Gastrocnemius medialis (tissue), 4 donors: ENCODE data around the gene DRGX.

Source experiments
- CTCF ChIP-seq, 5 experiments: fragments of 450-650 bp in 3 of 5; fragments of 200-600 bp in 2 of 5; sonication (generic) in 2 of 5; IDR thresholded peaks in 4 of 5; conservative IDR thresholded peaks in 1 of 5; 1 replicate in 4 of 5; 2 replicates in 1 of 5; pipeline ENCODE4 v1.5.1; 2016 to 2019; ENCODE audit warnings: antibody characterized with exemption in 5 of 5, mild to moderate bottlenecking in 3 of 5, moderate library complexity in 3 of 5
- POLR2A ChIP-seq, 2 donors: fragments of 450-650 bp; IDR thresholded peaks; one replicate each; pipeline ENCODE4 v1.6.1; 2017; ENCODE audit warnings: antibody characterized with exemption in 2 of 2, mild to moderate bottlenecking in 2 of 2, moderate library complexity in 2 of 2

DNA sequence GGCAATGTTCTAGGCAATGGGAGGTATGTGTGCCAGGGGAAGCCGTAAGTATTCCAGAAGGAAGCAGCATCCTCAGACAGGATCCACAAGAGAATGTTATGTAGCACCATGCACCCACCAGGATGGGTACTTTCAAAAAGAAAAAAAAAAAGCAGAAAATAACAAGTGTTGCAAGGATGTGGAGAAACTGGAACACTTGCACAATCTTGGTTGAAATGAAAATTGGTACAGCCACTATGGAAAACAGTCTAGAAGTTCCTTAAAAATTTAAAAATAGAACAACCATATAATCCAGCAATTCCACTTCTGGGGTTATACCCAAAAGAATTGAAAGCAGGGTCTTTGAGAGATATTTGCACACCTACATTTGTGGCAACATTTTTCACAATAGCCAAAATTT is 76.7 kb downstream of the DRGX start:
- no peak for TF ChIP-seq POLR2A (IDR thresholded peaks at IDR 0.05)
- no peak for TF ChIP-seq CTCF (IDR thresholded peaks at IDR 0.05 in 4 of 5, conservative IDR thresholded peaks at IDR 0.05 in 1 of 5)
